Measurements from ENCODE around the gene RFX8.
"Not testable (repeated sequence)": the region's sequence is repeated elsewhere in the genome, so short reads cannot be mapped to it uniquely, and the experiment has no call there.

Gene RFX8

GRCh38 chr2:101516349-101516748 is 41.4 kb upstream of the RFX8 start:
- no peak for DNase-seq (ENCODE audit: low read depth)
- no peak for TF ChIP-seq CTCF (IDR thresholded peaks at IDR 0.05; ENCODE audit: control insufficient read depth, extremely low read depth, insufficient read depth)

GRCh38 chr2:101515477-101515876 is 40.6 kb upstream of the RFX8 start:
- TF ChIP-seq CTCF (IDR thresholded peaks at IDR 0.05; ENCODE audit: control insufficient read depth, extremely low read depth, insufficient read depth): no peak
- no peak for DNase-seq (ENCODE audit: low read depth)
- H3K4me3 ChIP-seq (ENCODE audit: low read depth, low read length): no peak overlapping the region

More at GRCh38 chr2:101516349-101516748, 41.4 kb upstream of the RFX8 start:
- H3K4me3 ChIP-seq (ENCODE audit: low read depth, low read length): no peak overlapping the region

GRCh38 chr2:101512993-101513392 is 38.1 kb upstream of the RFX8 start:
- no peak overlapping the region for H3K4me3 ChIP-seq (ENCODE audit: low read depth, low read length)
- no peak for DNase-seq (ENCODE audit: low read depth)
- no peak for TF ChIP-seq CTCF (IDR thresholded peaks at IDR 0.05; ENCODE audit: control insufficient read depth, extremely low read depth, insufficient read depth)

GRCh38 chr2:101511381-101511780 is 36.5 kb upstream of the RFX8 start:
- no peak for TF ChIP-seq CTCF (IDR thresholded peaks at IDR 0.05; ENCODE audit: control insufficient read depth, extremely low read depth, insufficient read depth)
- no peak overlapping the region for H3K4me3 ChIP-seq (ENCODE audit: low read depth, low read length)
- no peak for DNase-seq (ENCODE audit: low read depth)

GRCh38 chr2:101509499-101510284 is 34.8 kb upstream of the RFX8 start:
- H3K4me3 ChIP-seq (ENCODE audit: low read depth, low read length): no peak overlapping the region
- no peak for TF ChIP-seq CTCF (IDR thresholded peaks at IDR 0.05; ENCODE audit: control insufficient read depth, extremely low read depth, insufficient read depth)
- no peak for DNase-seq (ENCODE audit: low read depth)

GRCh38 chr2:101508636-101509035 is 33.7 kb upstream of the RFX8 start:
- DNase-seq (ENCODE audit: low read depth): no peak
- no peak overlapping the region for H3K4me3 ChIP-seq (ENCODE audit: low read depth, low read length)
- no peak for TF ChIP-seq CTCF (IDR thresholded peaks at IDR 0.05; ENCODE audit: control insufficient read depth, extremely low read depth, insufficient read depth)

GRCh38 chr2:101505276-101505675 is 30.4 kb upstream of the RFX8 start:
- H3K4me3 ChIP-seq (ENCODE audit: low read depth, low read length); DNase-seq (ENCODE audit: low read depth): not testable (repeated sequence)

GRCh38 chr2:101504744-101505143 is 29.8 kb upstream of the RFX8 start:
- H3K4me3 ChIP-seq (ENCODE audit: low read depth, low read length); DNase-seq (ENCODE audit: low read depth): not testable (repeated sequence)

Data from LNCaP clone FGC (cell line).